WTC11 (cell line): ENCODE measurements around the gene RECK. TPM values are rescaled to one million over a fixed set of nuclear protein-coding genes. Genes with fewer than 3 reads are reported as not detected.
"Not testable (repeated sequence)": the region's sequence is repeated elsewhere in the genome, so short reads cannot be mapped to it uniquely, and the experiment has no call there.

Source experiments
- ATAC-seq: fragments of 200-7000 bp; cut with Tn5 transposase; 2 replicates; pipeline ENCODE4 v1.10.0; 2021; ENCODE audit warnings: mild to moderate bottlenecking, moderate library complexity
- CTCF ChIA-PET: fragments of 300-600 bp; sonication (Branson Sonifier 250); formaldehyde crosslinking; loops from one replicate; lab custom pipeline; 2021; ENCODE audit warnings: antibody characterized with exemption; lab: Charles Lee
- POLR2A ChIA-PET: fragments of 350-600 bp; sonication (Branson Sonifier 250); formaldehyde crosslinking; loops from one replicate; lab custom pipeline; 2021; ENCODE audit warnings: antibody characterized with exemption; lab: Charles Lee
- DNase-seq: peaks from one replicate; pipeline ENCODE4 v3.0.0; 2021; ENCODE audit warnings: low spot score
- H3K27ac Mint-ChIP-seq: 2 replicates; pipeline ENCODE4 v1.8.0; 2021; ENCODE audit warnings: mixed read lengths
- H3K27me3 Mint-ChIP-seq: 2 replicates; pipeline ENCODE4 v1.8.0; 2021; ENCODE audit warnings: low read depth, mild to moderate bottlenecking, moderate library complexity, mixed read lengths
- H3K36me3 Mint-ChIP-seq: 2 replicates; pipeline ENCODE4 v1.8.0; 2021; ENCODE audit warnings: mixed read lengths
- H3K4me1 Mint-ChIP-seq: 2 replicates; pipeline ENCODE4 v1.8.0; 2022; ENCODE audit warnings: mixed read lengths
- H3K4me3 Mint-ChIP-seq: 2 replicates; pipeline ENCODE4 v1.8.0; 2021; ENCODE audit warnings: mild to moderate bottlenecking, moderate library complexity, mixed read lengths
- H3K9me3 Mint-ChIP-seq: 2 replicates; pipeline ENCODE4 v1.8.0; 2021; ENCODE audit warnings: mixed read lengths
- CBFB ChIP-seq: sonication (generic); formaldehyde crosslinking; IDR thresholded peaks from 2 replicates; pipeline ENCODE4 v1.8.1; 2022; ENCODE audit warnings: mild to moderate bottlenecking, low read depth, missing genetic modification reagents
- EMX1 ChIP-seq: fragments of 250-450 bp; sonication (Bioruptor Pico); IDR thresholded peaks from 2 replicates; pipeline ENCODE4 v1.8.0; 2021; ENCODE audit warnings: mild to moderate bottlenecking
- FOXK1 ChIP-seq: sonication (generic); formaldehyde crosslinking; IDR thresholded peaks from 2 replicates; pipeline ENCODE4 v1.8.0; 2022; ENCODE audit warnings: mild to moderate bottlenecking, moderate library complexity, missing genetic modification reagents
- GABPB1 ChIP-seq: sonication (generic); formaldehyde crosslinking; IDR thresholded peaks from 2 replicates; pipeline ENCODE4 v1.8.1; 2023; ENCODE audit warnings: mild to moderate bottlenecking, missing genetic modification reagents
- GRHL2 ChIP-seq: fragments of 250-450 bp; sonication (Bioruptor Pico); IDR thresholded peaks from 2 replicates; pipeline ENCODE4 v1.8.0; 2022; ENCODE audit warnings: mild to moderate bottlenecking, moderate library complexity; ENCODE audit not compliant: insufficient replicate concordance, severe bottlenecking
- JAZF1 ChIP-seq: fragments of 250-450 bp; sonication (Bioruptor Pico); IDR thresholded peaks from 2 replicates; pipeline ENCODE4 v1.9.0; 2021; ENCODE audit warnings: moderate library complexity, mild to moderate bottlenecking, inconsistent platforms
- MXD4 ChIP-seq: fragments of 250-450 bp; sonication (Bioruptor Pico); IDR thresholded peaks from 2 replicates; pipeline ENCODE4 v1.8.0; 2021; ENCODE audit warnings: mild to moderate bottlenecking, moderate library complexity, borderline replicate concordance
- NR2C2 ChIP-seq: sonication (generic); formaldehyde crosslinking; IDR thresholded peaks from 2 replicates; pipeline ENCODE4 v1.8.0; 2022; ENCODE audit warnings: mild to moderate bottlenecking, missing genetic modification reagents
- PRRX2 ChIP-seq: fragments of 250-450 bp; sonication (Bioruptor Pico); IDR thresholded peaks from 2 replicates; pipeline ENCODE4 v1.8.0; 2021; ENCODE audit warnings: mild to moderate bottlenecking
- TEAD1 ChIP-seq: sonication (generic); formaldehyde crosslinking; IDR thresholded peaks from 2 replicates; pipeline ENCODE4 v1.8.0; 2022; ENCODE audit warnings: mild to moderate bottlenecking, missing genetic modification reagents
- ZNF138 ChIP-seq: sonication (generic); formaldehyde crosslinking; conservative IDR thresholded peaks from 2 replicates; pipeline ENCODE4 v1.8.1; 2022; ENCODE audit warnings: mild to moderate bottlenecking, moderate library complexity, missing genetic modification reagents
- total RNA-seq: library from RNA; stranded (reverse); gene quantifications from 3 replicates; pipeline ENCODE4 v1.2.3, GENCODE V29; 2021
- TF ChIP-seq, protein P1 (sequence below): fragments of 250-450 bp; sonication (Bioruptor Pico); conservative IDR thresholded peaks from 2 replicates; pipeline ENCODE4 v1.9.0; 2021; ENCODE audit warnings: mild to moderate bottlenecking
- TF ChIP-seq, protein P2 (sequence below): sonication (generic); formaldehyde crosslinking; IDR thresholded peaks from 2 replicates; pipeline ENCODE4 v1.8.0; 2023; ENCODE audit warnings: missing genetic modification reagents, mild to moderate bottlenecking, borderline replicate concordance
- TF ChIP-seq, protein P3 (sequence below): sonication (generic); formaldehyde crosslinking; IDR thresholded peaks from 2 replicates; pipeline ENCODE4 v1.8.0; 2023; ENCODE audit warnings: mild to moderate bottlenecking, missing genetic modification reagents
- TF ChIP-seq, protein P4 (sequence below): fragments of 250-450 bp; sonication (Bioruptor Pico); IDR thresholded peaks from 2 replicates; pipeline ENCODE4 v1.9.0; 2021; ENCODE audit warnings: mild to moderate bottlenecking
- TF ChIP-seq, protein P5 (sequence below): sonication (generic); formaldehyde crosslinking; IDR thresholded peaks from 2 replicates; pipeline ENCODE4 v1.8.0; 2023; ENCODE audit warnings: missing genetic modification reagents
- TF ChIP-seq, protein P6 (sequence below): sonication (generic); formaldehyde crosslinking; conservative IDR thresholded peaks from 2 replicates; pipeline ENCODE4 v1.8.1; 2022; ENCODE audit warnings: mild to moderate bottlenecking, missing genetic modification reagents
- TF ChIP-seq, protein P7 (sequence below): fragments of 250-450 bp; sonication (Bioruptor Pico); IDR thresholded peaks from 2 replicates; pipeline ENCODE4 v2.1.2; 2022; ENCODE audit warnings: mild to moderate bottlenecking, moderate library complexity
- TF ChIP-seq, protein P8 (sequence below): sonication (generic); formaldehyde crosslinking; IDR thresholded peaks from 2 replicates; pipeline ENCODE4 v1.8.1; 2023; ENCODE audit warnings: mild to moderate bottlenecking, missing genetic modification reagents, moderate library complexity

The RECK gene
- total RNA-seq, 1 experiment from 2014 or later = 11.2 TPM

DNA sequence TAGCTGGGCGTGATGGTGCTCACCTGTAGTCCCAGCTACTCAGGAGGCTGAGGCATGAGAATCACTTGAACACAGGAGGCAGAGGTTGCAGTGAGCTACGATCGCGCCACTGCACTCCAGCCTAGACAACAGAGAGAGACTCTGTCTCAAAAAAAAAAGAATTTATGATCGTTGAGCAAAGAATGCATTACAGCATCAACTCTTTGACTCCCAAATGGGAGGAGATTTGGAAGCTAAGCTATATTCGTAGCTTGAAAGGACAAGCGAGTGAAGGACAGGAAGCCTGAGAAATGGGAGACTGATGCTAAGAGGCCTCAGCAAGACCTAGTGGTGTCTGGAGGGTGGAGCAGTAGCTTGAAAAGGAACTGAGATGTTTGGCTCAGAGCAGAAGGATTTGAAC lies 122.2 kb downstream of the RECK start:
- no peak overlapping the region for H3K4me3 Mint-ChIP-seq
- H3K36me3 Mint-ChIP-seq = peaks cover 16% of the 10 kb centered on the region
- ChIA-PET CTCF (interaction anchor here (1.0 kb wide), 1 partner anchor 56 kb away, joined by 3 read pairs; no protein-coding TSS in a partner anchor), POLR2A (no interaction called here)
- H3K27ac Mint-ChIP-seq = no peak overlapping the region
- peaks cover 13% of the 10 kb centered on the region for H3K9me3 Mint-ChIP-seq
- H3K27me3 Mint-ChIP-seq = no peaks in the 10 kb centered on the region
- ATAC-seq (no peak), DNase-seq (no peak)
- H3K4me1 Mint-ChIP-seq = peaks cover 35% of the 10 kb centered on the region
- TF ChIP-seq JAZF1 (CRISPR knock-in tag) (no peak), PRRX2 (no peak), MXD4 (CRISPR knock-in tag) (no peak), TEAD1 (CRISPR knock-in tag) (no peak), NR2C2 (CRISPR knock-in tag) (no peak), CBFB (CRISPR knock-in tag) (no peak), GRHL2 (CRISPR knock-in tag) (no peak), FOXK1 (no peak), ZNF138 (no peak), EMX1 (CRISPR knock-in tag) (no peak), GABPB1 (CRISPR knock-in tag) (no peak)
- TF ChIP-seq, protein P1, sequence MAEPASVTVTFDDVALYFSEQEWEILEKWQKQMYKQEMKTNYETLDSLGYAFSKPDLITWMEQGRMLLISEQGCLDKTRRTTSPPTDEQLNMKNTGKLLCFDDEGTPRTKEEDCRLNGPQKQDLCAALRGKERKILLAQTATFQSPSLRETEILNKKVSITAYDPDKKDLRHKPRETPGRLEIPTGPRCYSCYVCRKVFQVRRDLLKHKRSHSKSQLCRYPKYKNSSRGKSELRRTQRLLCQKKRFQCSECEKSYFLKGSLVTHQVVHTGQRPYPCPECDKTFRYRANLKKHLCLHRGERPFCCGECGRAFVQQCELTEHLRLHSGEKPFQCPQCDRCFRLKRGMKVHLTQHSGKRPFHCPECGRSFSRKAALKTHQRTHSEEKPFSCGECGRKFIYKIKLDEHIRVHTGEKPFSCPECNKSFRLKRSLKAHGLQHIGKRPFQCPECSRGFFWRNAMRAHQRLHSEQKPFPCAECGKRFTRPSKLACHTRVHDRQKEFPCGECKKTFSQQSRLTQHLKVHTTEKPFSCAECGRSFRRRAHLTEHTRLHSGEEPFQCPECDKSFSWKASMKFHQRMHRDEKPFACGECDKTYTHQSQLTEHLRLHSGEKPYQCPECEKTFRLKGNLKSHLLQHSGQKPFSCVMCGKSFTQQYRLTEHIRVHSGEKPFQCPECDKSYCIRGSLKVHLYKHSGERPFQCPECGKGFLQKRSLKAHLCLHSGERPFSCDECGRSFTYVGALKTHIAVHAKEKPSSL (CRISPR knock-in tag) = no peak
- TF ChIP-seq, protein P2, sequence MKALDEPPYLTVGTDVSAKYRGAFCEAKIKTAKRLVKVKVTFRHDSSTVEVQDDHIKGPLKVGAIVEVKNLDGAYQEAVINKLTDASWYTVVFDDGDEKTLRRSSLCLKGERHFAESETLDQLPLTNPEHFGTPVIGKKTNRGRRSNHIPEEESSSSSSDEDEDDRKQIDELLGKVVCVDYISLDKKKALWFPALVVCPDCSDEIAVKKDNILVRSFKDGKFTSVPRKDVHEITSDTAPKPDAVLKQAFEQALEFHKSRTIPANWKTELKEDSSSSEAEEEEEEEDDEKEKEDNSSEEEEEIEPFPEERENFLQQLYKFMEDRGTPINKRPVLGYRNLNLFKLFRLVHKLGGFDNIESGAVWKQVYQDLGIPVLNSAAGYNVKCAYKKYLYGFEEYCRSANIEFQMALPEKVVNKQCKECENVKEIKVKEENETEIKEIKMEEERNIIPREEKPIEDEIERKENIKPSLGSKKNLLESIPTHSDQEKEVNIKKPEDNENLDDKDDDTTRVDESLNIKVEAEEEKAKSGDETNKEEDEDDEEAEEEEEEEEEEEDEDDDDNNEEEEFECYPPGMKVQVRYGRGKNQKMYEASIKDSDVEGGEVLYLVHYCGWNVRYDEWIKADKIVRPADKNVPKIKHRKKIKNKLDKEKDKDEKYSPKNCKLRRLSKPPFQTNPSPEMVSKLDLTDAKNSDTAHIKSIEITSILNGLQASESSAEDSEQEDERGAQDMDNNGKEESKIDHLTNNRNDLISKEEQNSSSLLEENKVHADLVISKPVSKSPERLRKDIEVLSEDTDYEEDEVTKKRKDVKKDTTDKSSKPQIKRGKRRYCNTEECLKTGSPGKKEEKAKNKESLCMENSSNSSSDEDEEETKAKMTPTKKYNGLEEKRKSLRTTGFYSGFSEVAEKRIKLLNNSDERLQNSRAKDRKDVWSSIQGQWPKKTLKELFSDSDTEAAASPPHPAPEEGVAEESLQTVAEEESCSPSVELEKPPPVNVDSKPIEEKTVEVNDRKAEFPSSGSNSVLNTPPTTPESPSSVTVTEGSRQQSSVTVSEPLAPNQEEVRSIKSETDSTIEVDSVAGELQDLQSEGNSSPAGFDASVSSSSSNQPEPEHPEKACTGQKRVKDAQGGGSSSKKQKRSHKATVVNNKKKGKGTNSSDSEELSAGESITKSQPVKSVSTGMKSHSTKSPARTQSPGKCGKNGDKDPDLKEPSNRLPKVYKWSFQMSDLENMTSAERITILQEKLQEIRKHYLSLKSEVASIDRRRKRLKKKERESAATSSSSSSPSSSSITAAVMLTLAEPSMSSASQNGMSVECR (CRISPR knock-in tag) = no peak
- TF ChIP-seq, protein P3, sequence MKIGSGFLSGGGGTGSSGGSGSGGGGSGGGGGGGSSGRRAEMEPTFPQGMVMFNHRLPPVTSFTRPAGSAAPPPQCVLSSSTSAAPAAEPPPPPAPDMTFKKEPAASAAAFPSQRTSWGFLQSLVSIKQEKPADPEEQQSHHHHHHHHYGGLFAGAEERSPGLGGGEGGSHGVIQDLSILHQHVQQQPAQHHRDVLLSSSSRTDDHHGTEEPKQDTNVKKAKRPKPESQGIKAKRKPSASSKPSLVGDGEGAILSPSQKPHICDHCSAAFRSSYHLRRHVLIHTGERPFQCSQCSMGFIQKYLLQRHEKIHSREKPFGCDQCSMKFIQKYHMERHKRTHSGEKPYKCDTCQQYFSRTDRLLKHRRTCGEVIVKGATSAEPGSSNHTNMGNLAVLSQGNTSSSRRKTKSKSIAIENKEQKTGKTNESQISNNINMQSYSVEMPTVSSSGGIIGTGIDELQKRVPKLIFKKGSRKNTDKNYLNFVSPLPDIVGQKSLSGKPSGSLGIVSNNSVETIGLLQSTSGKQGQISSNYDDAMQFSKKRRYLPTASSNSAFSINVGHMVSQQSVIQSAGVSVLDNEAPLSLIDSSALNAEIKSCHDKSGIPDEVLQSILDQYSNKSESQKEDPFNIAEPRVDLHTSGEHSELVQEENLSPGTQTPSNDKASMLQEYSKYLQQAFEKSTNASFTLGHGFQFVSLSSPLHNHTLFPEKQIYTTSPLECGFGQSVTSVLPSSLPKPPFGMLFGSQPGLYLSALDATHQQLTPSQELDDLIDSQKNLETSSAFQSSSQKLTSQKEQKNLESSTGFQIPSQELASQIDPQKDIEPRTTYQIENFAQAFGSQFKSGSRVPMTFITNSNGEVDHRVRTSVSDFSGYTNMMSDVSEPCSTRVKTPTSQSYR (CRISPR knock-in tag) = no peak
- TF ChIP-seq, protein P4, sequence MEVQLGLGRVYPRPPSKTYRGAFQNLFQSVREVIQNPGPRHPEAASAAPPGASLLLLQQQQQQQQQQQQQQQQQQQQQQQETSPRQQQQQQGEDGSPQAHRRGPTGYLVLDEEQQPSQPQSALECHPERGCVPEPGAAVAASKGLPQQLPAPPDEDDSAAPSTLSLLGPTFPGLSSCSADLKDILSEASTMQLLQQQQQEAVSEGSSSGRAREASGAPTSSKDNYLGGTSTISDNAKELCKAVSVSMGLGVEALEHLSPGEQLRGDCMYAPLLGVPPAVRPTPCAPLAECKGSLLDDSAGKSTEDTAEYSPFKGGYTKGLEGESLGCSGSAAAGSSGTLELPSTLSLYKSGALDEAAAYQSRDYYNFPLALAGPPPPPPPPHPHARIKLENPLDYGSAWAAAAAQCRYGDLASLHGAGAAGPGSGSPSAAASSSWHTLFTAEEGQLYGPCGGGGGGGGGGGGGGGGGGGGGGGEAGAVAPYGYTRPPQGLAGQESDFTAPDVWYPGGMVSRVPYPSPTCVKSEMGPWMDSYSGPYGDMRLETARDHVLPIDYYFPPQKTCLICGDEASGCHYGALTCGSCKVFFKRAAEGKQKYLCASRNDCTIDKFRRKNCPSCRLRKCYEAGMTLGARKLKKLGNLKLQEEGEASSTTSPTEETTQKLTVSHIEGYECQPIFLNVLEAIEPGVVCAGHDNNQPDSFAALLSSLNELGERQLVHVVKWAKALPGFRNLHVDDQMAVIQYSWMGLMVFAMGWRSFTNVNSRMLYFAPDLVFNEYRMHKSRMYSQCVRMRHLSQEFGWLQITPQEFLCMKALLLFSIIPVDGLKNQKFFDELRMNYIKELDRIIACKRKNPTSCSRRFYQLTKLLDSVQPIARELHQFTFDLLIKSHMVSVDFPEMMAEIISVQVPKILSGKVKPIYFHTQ (CRISPR knock-in tag) = no peak
- TF ChIP-seq, protein P5, sequence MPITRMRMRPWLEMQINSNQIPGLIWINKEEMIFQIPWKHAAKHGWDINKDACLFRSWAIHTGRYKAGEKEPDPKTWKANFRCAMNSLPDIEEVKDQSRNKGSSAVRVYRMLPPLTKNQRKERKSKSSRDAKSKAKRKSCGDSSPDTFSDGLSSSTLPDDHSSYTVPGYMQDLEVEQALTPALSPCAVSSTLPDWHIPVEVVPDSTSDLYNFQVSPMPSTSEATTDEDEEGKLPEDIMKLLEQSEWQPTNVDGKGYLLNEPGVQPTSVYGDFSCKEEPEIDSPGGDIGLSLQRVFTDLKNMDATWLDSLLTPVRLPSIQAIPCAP (CRISPR knock-in tag) = no peak
- TF ChIP-seq, protein P6, sequence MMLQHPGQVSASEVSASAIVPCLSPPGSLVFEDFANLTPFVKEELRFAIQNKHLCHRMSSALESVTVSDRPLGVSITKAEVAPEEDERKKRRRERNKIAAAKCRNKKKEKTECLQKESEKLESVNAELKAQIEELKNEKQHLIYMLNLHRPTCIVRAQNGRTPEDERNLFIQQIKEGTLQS (CRISPR knock-in tag) = no peak
- TF ChIP-seq, protein P7, sequence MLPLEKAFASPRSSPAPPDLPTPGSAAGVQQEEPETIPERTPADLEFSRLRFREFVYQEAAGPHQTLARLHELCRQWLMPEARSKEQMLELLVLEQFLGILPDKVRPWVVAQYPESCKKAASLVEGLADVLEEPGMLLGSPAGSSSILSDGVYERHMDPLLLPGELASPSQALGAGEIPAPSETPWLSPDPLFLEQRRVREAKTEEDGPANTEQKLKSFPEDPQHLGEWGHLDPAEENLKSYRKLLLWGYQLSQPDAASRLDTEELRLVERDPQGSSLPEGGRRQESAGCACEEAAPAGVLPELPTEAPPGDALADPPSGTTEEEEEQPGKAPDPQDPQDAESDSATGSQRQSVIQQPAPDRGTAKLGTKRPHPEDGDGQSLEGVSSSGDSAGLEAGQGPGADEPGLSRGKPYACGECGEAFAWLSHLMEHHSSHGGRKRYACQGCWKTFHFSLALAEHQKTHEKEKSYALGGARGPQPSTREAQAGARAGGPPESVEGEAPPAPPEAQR (CRISPR knock-in tag) = no peak
- TF ChIP-seq, protein P8, sequence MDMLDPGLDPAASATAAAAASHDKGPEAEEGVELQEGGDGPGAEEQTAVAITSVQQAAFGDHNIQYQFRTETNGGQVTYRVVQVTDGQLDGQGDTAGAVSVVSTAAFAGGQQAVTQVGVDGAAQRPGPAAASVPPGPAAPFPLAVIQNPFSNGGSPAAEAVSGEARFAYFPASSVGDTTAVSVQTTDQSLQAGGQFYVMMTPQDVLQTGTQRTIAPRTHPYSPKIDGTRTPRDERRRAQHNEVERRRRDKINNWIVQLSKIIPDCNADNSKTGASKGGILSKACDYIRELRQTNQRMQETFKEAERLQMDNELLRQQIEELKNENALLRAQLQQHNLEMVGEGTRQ = no peak

DNA sequence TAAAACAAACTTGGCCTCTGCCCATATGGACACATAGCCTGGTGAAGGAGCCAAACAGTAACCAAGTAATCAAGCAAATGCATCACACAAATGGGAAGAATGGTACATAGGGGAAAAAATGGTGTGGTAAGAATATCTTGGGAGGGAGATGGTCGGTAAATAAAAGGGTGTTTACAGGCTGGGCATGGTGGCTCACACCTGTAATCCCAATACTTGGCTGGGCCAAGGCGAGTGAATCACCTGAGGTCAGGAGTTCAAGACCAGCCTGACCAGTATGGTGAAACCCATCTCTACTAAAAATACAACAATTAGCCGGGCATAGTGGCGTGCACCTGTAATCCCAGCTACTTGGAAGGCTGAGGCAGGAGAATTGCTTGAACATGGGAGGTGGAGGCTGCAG lies 122.8 kb downstream of the RECK start:
- Mint-ChIP-seq H3K36me3 (peaks cover 16% of the 10 kb centered on the region), H3K4me1 (peaks cover 38% of the 10 kb centered on the region), H3K9me3 (peaks cover 13% of the 10 kb centered on the region)
- H3K27me3 Mint-ChIP-seq, H3K4me3 Mint-ChIP-seq, DNase-seq, ATAC-seq, POLR2A ChIA-PET, H3K27ac Mint-ChIP-seq: not testable (repeated sequence)
- CTCF ChIA-PET = interaction anchor here (1.0 kb wide), 1 partner anchor 57 kb away, joined by 3 read pairs; no protein-coding TSS in a partner anchor
